SK-N-SH (cell line): ENCODE measurements around the gene SH3RF2. TPM values are rescaled to one million over a fixed set of nuclear protein-coding genes. Genes with fewer than 3 reads are reported as not detected.

Experiments
- CTCF ChIA-PET: fragments of 300-600, 350-600 bp; formaldehyde crosslinking; extraction: SDS; loops from one replicate; lab custom pipeline; 2021; lab: Yijun Ruan, JAX
- POLR2A ChIA-PET: fragments of 350-600 bp; sonication (Branson Sonifier 250); formaldehyde crosslinking; extraction: SDS; loops from one replicate; lab custom pipeline; 2020; ENCODE audit warnings: antibody characterized with exemption, inconsistent platforms; lab: Yijun Ruan, JAX
- DNase-seq: peaks from one replicate; pipeline ENCODE4 v3.0.0; 2012
- H2AFZ ChIP-seq: fragments of 200-600 bp; sonication (generic); 2 replicates; pipeline ENCODE4 v1.8.1; 2016; ENCODE audit warnings: antibody characterized with exemption, mild to moderate bottlenecking, low read depth
- H3F3A ChIP-seq: fragments of 200-600 bp; sonication (generic); replicated peaks from 2 replicates; pipeline ENCODE3; 2016; ENCODE audit warnings: antibody characterized with exemption, mild to moderate bottlenecking; ENCODE audit not compliant: insufficient read depth
- H3K27ac ChIP-seq, 2 experiments: fragments of 200-500 bp in 1 of 2; fragments of 200-600 bp in 1 of 2; sonication (Bioruptor generic) in 1 of 2; sonication (generic), shearing (Covaris generic) in 1 of 2; 2 replicates each; pipeline versions ENCODE4 v1.5.1 to v1.6.1; 2014 to 2016; ENCODE audit warnings: low read depth in 2 of 2, inconsistent platforms in 1 of 2, low read length in 1 of 2, mild to moderate bottlenecking in 1 of 2, mixed read lengths in 1 of 2
- H3K27me3 ChIP-seq: fragments of 200-600 bp; sonication (generic), shearing (Covaris generic); 2 replicates; pipeline ENCODE4 v1.6.1; 2016; ENCODE audit warnings: mixed run types; ENCODE audit not compliant: insufficient read depth
- H3K36me3 ChIP-seq, 2 experiments: fragments of 200-500 bp in 1 of 2; fragments of 200-600 bp in 1 of 2; sonication (Bioruptor generic) in 1 of 2; sonication (generic) in 1 of 2; replicated peaks in 1 of 2; 2 replicates each; pipeline versions ENCODE3 to v1.5.1; 2014 to 2016; ENCODE audit warnings: low read length in 1 of 2, mild to moderate bottlenecking in 1 of 2; ENCODE audit not compliant: insufficient read depth in 2 of 2, control insufficient read depth in 1 of 2
- H3K4me1 ChIP-seq, 2 experiments: fragments of 200-500 bp in 1 of 2; fragments of 200-600 bp in 1 of 2; sonication (Bioruptor generic) in 1 of 2; sonication (generic), shearing (Covaris generic) in 1 of 2; 2 replicates each; pipeline versions ENCODE4 v1.5.1 to v1.6.1; 2014 to 2016; ENCODE audit warnings: low read depth in 1 of 2, low read length in 1 of 2, mixed run types in 1 of 2; ENCODE audit not compliant: insufficient read depth in 2 of 2, control insufficient read depth in 1 of 2
- H3K4me2 ChIP-seq: fragments of 200-600 bp; sonication (generic), shearing (Covaris generic); 2 replicates; pipeline ENCODE4 v1.6.1; 2017; ENCODE audit warnings: mixed run types
- H3K4me3 ChIP-seq, 2 experiments: fragments of 200-500 bp in 1 of 2; fragments of 200-600 bp in 1 of 2; sonication (Bioruptor generic) in 1 of 2; sonication (generic), shearing (Covaris generic) in 1 of 2; 2 replicates each; pipeline versions ENCODE4 v1.5.1 to v1.8.1; 2014 to 2016; ENCODE audit warnings: low read depth in 2 of 2, inconsistent platforms in 1 of 2, low read length in 1 of 2, mild to moderate bottlenecking in 1 of 2, mixed read lengths in 1 of 2, moderate library complexity in 1 of 2
- H3K79me2 ChIP-seq: fragments of 200-600 bp; sonication (generic); 2 replicates; pipeline ENCODE4 v1.8.1; 2017; ENCODE audit warnings: mild to moderate bottlenecking; ENCODE audit not compliant: insufficient read depth
- H3K9ac ChIP-seq: fragments of 200-600 bp; sonication (generic); 2 replicates; pipeline ENCODE4 v1.6.1; 2017; ENCODE audit warnings: mixed run types
- H3K9me2 ChIP-seq: fragments of 200-600 bp; sonication (generic); 2 replicates; pipeline ENCODE4 v1.6.1; 2017; ENCODE audit warnings: mixed run types
- H3K9me3 ChIP-seq: fragments of 200-600 bp; sonication (generic); 2 replicates; pipeline ENCODE4 v1.6.1; 2017; ENCODE audit warnings: mixed run types, mild to moderate bottlenecking, moderate library complexity
- H4K20me1 ChIP-seq: fragments of 200-600 bp; sonication (generic); 2 replicates; pipeline ENCODE4 v1.6.1; 2017; ENCODE audit warnings: mild to moderate bottlenecking, mixed run types; ENCODE audit not compliant: insufficient read depth
- CTCF ChIP-seq: fragments of 200-600 bp; sonication (generic); IDR thresholded peaks from 2 replicates; pipeline ENCODE4 v1.6.1; 2017; ENCODE audit warnings: antibody characterized with exemption, mild to moderate bottlenecking, moderate library complexity
- EP300 ChIP-seq, 2 experiments: IDR thresholded peaks; 2 replicates each; pipeline versions ENCODE4 v1.4.0 to v1.6.1; 2012; ENCODE audit warnings: borderline replicate concordance in 1 of 2, low read depth in 1 of 2, low read length in 1 of 2
- EZH2phosphoT487 ChIP-seq: fragments of 200-600 bp; sonication (generic); IDR thresholded peaks from 2 replicates; pipeline ENCODE4 v1.6.1; 2017; ENCODE audit warnings: low read depth, mixed run types, mild to moderate bottlenecking, antibody characterized with exemption, moderate library complexity, borderline replicate concordance
- FOSL2 ChIP-seq: IDR thresholded peaks from 2 replicates; pipeline ENCODE4 v1.4.0; 2012; ENCODE audit warnings: low read depth, mild to moderate bottlenecking, moderate library complexity, borderline replicate concordance
- FOXJ3 ChIP-seq: sonication (generic); formaldehyde crosslinking; IDR thresholded peaks from 2 replicates; pipeline ENCODE4 v1.5.1; 2020; ENCODE audit warnings: mild to moderate bottlenecking, missing genetic modification reagents
- GABPA ChIP-seq: IDR thresholded peaks from 2 replicates; pipeline ENCODE4 v1.4.0; 2012; ENCODE audit warnings: low read depth, mild to moderate bottlenecking
- IRF3 ChIP-seq: fragments of 150-350 bp; IDR thresholded peaks from 2 replicates; pipeline ENCODE4 v1.6.1; 2016; ENCODE audit warnings: mild to moderate bottlenecking, low read depth, low read length
- JUND ChIP-seq: IDR thresholded peaks from 2 replicates; pipeline ENCODE4 v1.4.0; 2012
- MXI1 ChIP-seq: IDR thresholded peaks from 2 replicates; pipeline ENCODE4 v1.6.1; 2012; ENCODE audit warnings: mild to moderate bottlenecking, low read depth, low read length, improper control_type of control experiment
- NRF1 ChIP-seq: IDR thresholded peaks from 2 replicates; pipeline ENCODE4 v1.6.1; 2012; ENCODE audit warnings: low read depth, mild to moderate bottlenecking, low read length
- PBX3 ChIP-seq: IDR thresholded peaks from 2 replicates; pipeline ENCODE4; 2012
- POLR2AphosphoS5 ChIP-seq: IDR thresholded peaks from 2 replicates; pipeline ENCODE4 v1.6.1; 2012; ENCODE audit warnings: low read depth, low read length
- RCOR1 ChIP-seq: fragments of 150-350 bp; IDR thresholded peaks from 2 replicates; pipeline ENCODE4 v1.6.1; 2017; ENCODE audit warnings: antibody characterized with exemption, low read length
- REST ChIP-seq: IDR thresholded peaks from 2 replicates; pipeline ENCODE4 v1.6.1; 2012; ENCODE audit warnings: mild to moderate bottlenecking, low read depth, low read length, moderate library complexity
- RFX5 ChIP-seq: IDR thresholded peaks from 2 replicates; pipeline ENCODE4 v1.6.1; 2012; ENCODE audit warnings: mild to moderate bottlenecking, improper control_type of control experiment, low read length
- SMC3 ChIP-seq: IDR thresholded peaks from 2 replicates; pipeline ENCODE4 v1.6.1; 2012; ENCODE audit warnings: low read depth, low read length, improper control_type of control experiment
- TAF1 ChIP-seq: IDR thresholded peaks from 2 replicates; pipeline ENCODE4 v1.6.1; 2012; ENCODE audit warnings: low read depth, mild to moderate bottlenecking, low read length, moderate library complexity, borderline replicate concordance
- TCF12 ChIP-seq: IDR thresholded peaks from 2 replicates; pipeline ENCODE4 v1.4.0; 2012
- YY1 ChIP-seq: IDR thresholded peaks from 2 replicates; pipeline ENCODE4 v1.4.0; 2012; ENCODE audit warnings: low read depth, mild to moderate bottlenecking
- WGBS: methylation state at CpG from one replicate; pipeline ENCODE4 v1.1.6; 2017; ENCODE audit warnings: low lambda C conversion rate; 5-methylcytosine and 5-hydroxymethylcytosine counted together
- polyA plus RNA-seq, 3 experiments: library from polyadenylated mRNA; depleted of rRNA; stranded (reverse); fragments of >200 nt; gene quantifications; 2 replicates each; pipeline ENCODE4 v1.2.3, GENCODE V29; 2012

The SH3RF2 gene
- polyA plus RNA-seq, 1 of the 3 experiments (the other 2 are of a cell fraction), result 0.87 TPM

- TF ChIP-seq IRF3, result no peak
- TF ChIP-seq, all 33 proteins: peak for 0
Measured at GRCh38 chr5:145944328-145944727, 8.0 kb downstream of the SH3RF2 start (continued).

- Histone ChIP-seq H3K9ac (no peak overlapping the region), H3K9me2 (no peaks in the 10 kb centered on the region), H3K4me3 (no peak overlapping the region), H3K9me3 (no peaks in the 10 kb centered on the region), H3K27me3 (no peaks in the 10 kb centered on the region), H2AFZ (no peak overlapping the region)
- TF ChIP-seq RCOR1 (no peak), PBX3 (no peak), TCF12 (no peak), NRF1 (no peak), EP300 (IDR thresholded peaks at IDR 0.05; ENCODE audit: borderline replicate concordance in 1 of 2, low read depth in 1 of 2, low read length in 1 of 2) (no peak), SMC3 (no peak), JUND (no peak), GABPA (no peak), REST (no peak), MXI1 (no peak), FOSL2 (no peak), POLR2AphosphoS5 (no peak), CTCF (no peak), YY1 (no peak), FOXJ3 (CRISPR knock-in tag) (no peak), RFX5 (no peak), TAF1 (no peak), IRF3 (no peak), EZH2phosphoT487 (no peak)
- TF ChIP-seq, all 33 proteins: peak for 0
- H3K36me3 ChIP-seq, result no peaks in the 10 kb centered on the region
- H3K4me1 ChIP-seq, result peaks cover 3 to 37% of the 10 kb centered on the region in 2 experiments; a peak in 2 of 4 replicates
- no peaks in the 10 kb centered on the region for H3K79me2 ChIP-seq
- peaks cover 30% of the 10 kb centered on the region for H3F3A ChIP-seq
- ChIA-PET POLR2A (no interaction called here), CTCF (interaction anchor here (0.8 to 1.1 kb wide), 2 partner anchors 12 to 108 kb away, joined by 3 read pairs; no protein-coding TSS in a partner anchor)
- H4K20me1 ChIP-seq, result no peaks in the 10 kb centered on the region
- peak overlapping the region in 1 of 2 experiments; percentile 28; a peak in 1 of 4 replicates for H3K27ac ChIP-seq
- 84% methylated on average over 2 of the region's 2 CpGs for WGBS
- no peak for DNase-seq
- peak overlapping the region; percentile 1; the same call in 1 of the 2 replicates for H3K4me2 ChIP-seq
Measured at GRCh38 chr5:145945620-145946111, 9.3 kb downstream of the SH3RF2 start.
